PC-3 (cell line): Measurements from ENCODE around the gene LCORL. TPM values are rescaled to one million over a fixed set of nuclear protein-coding genes. Genes with fewer than 3 reads are reported as not detected.

Source experiments
- ATAC-seq: fragments of 200-7000 bp; cut with Tn5 transposase; 2 replicates; pipeline ENCODE4 v1.9.1; 2020; ENCODE audit warnings: mild to moderate bottlenecking, moderate library complexity
- BruUV-seq: library from RNA; stranded (reverse); fragments of 400-500 nt; replicated peaks from 2 replicates; lab custom pipeline; 2021; lab: Mats Ljungman, UMichigan
- CTCF ChIA-PET: fragments of 300-600 bp; sonication (Branson Sonifier 250); formaldehyde crosslinking; loops from one replicate; lab custom pipeline; 2022; ENCODE audit warnings: antibody characterized with exemption; lab: Charles Lee
- POLR2A ChIA-PET: fragments of 300-600 bp; sonication (Branson Sonifier 250); formaldehyde crosslinking; loops from one replicate; lab custom pipeline; 2022; ENCODE audit warnings: antibody characterized with exemption; ENCODE audit not compliant: unreplicated experiment; lab: Charles Lee
- DNase-seq: peaks from one replicate; pipeline ENCODE4 v3.0.0-alpha.2; 2015
- H2AFZ ChIP-seq: fragments of 300-600 bp; sonication (generic); 2 replicates; pipeline ENCODE4 v1.6.0; 2016; ENCODE audit warnings: antibody characterized with exemption, low read length
- H3F3A ChIP-seq: fragments of 300-600 bp; sonication (generic); one replicate; pipeline ENCODE4 v1.6.0; 2017; ENCODE audit warnings: antibody characterized with exemption, low read length, control low read depth, mild to moderate bottlenecking; ENCODE audit not compliant: unreplicated experiment
- H3K27ac ChIP-seq: fragments of 300-600 bp; sonication (generic); 2 replicates; pipeline ENCODE4 v1.5.1; 2016; ENCODE audit warnings: mild to moderate bottlenecking, low read length
- H3K27me3 ChIP-seq: fragments of 300-600 bp; sonication (generic); 2 replicates; pipeline ENCODE4 v1.6.1; 2016; ENCODE audit warnings: low read length, mixed read lengths
- H3K36me3 ChIP-seq: fragments of 300-600 bp; sonication (generic); 2 replicates; pipeline ENCODE4 v1.6.1; 2016; ENCODE audit warnings: low read depth, mixed run types, low read length, mixed read lengths
- H3K4me1 ChIP-seq: fragments of 300-600 bp; sonication (generic); 2 replicates; pipeline ENCODE4 v1.5.1; 2016; ENCODE audit warnings: low read length; ENCODE audit not compliant: insufficient read depth
- H3K4me2 ChIP-seq: fragments of 300-600 bp; sonication (generic); 2 replicates; pipeline ENCODE4 v1.6.0; 2016; ENCODE audit warnings: low read length
- H3K4me3 ChIP-seq: fragments of 300-600 bp; sonication (generic); 2 replicates; pipeline ENCODE4 v1.5.1; 2016; ENCODE audit warnings: mild to moderate bottlenecking, low read length, mixed read lengths
- H3K79me2 ChIP-seq: fragments of 300-600 bp; sonication (generic); 2 replicates; pipeline ENCODE4 v1.6.1; 2017; ENCODE audit warnings: low read length, mixed read lengths
- H3K9ac ChIP-seq: fragments of 300-600 bp; sonication (generic); 2 replicates; pipeline ENCODE4 v1.6.0; 2016; ENCODE audit warnings: mild to moderate bottlenecking, low read length
- H3K9me2 ChIP-seq: fragments of 300-600 bp; sonication (generic); replicated peaks from 2 replicates; pipeline ENCODE4 v1.6.1; 2016; ENCODE audit warnings: mixed run types, low read length, mixed read lengths
- H3K9me3 ChIP-seq: fragments of 300-600 bp; sonication (generic); 2 replicates; pipeline ENCODE4 v1.6.1; 2016; ENCODE audit warnings: low read length, mixed read lengths
- H4K20me1 ChIP-seq: fragments of 300-600 bp; sonication (generic); 2 replicates; pipeline ENCODE4 v1.6.1; 2016; ENCODE audit warnings: low read length, mixed read lengths
- EZH2 ChIP-seq: fragments of 300-600 bp; sonication (generic); IDR thresholded peaks from one replicate; pipeline ENCODE4 v1.6.1; 2017; ENCODE audit warnings: antibody characterized with exemption, mild to moderate bottlenecking, low read length; ENCODE audit not compliant: unreplicated experiment
- EZH2phosphoT487 ChIP-seq: fragments of 300-600 bp; sonication (generic); IDR thresholded peaks from 2 replicates; pipeline ENCODE4 v1.6.1; 2018; ENCODE audit warnings: mild to moderate bottlenecking, antibody characterized with exemption, low read length, borderline replicate concordance
- intact Hi-C: fragments of 100-400 bp; cut with micrococcal nuclease; formaldehyde crosslinking; loops from 2 replicates; pipeline ENCODE4 v1.9.0; 2023
- total RNA-seq: library from RNA; depleted of rRNA; stranded (reverse); fragments of >200 nt; gene quantifications from 2 replicates; pipeline ENCODE4 v1.2.3, GENCODE V29; 2014
- TF ChIP-seq, protein P1 (sequence below): fragments of 300-600 bp; sonication (generic); conservative IDR thresholded peaks from 2 replicates; pipeline ENCODE4 v1.5.1; 2017; ENCODE audit warnings: antibody characterized with exemption, low read depth, mild to moderate bottlenecking, low read length

The LCORL gene
- total RNA-seq, 1 experiment from 2014 or later, result 2.9 TPM

DNA sequence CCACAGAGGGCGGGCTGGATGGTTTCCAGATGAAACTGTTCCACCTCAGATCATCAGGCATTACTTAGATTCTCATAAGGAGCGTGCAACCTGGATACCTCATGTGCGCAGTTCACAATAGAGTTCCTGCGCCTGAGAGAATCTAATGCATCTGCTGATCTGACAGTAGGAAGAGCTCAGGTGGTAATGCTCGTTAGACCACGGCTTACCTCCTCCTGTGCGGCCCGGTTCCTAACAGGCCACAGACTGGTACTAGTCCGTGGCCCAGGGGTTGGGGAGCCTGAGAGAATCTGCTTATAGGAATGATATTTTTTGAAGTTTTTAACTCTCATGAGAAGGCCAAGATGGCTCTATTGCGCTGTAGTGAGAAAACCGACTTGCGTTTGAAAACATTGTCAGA is 205.4 kb downstream of the LCORL start:
- Histone ChIP-seq H3K9me2 (no peaks in the 10 kb centered on the region), H3K36me3 (peaks cover 32% of the 10 kb centered on the region), H3K27ac (no peak overlapping the region), H3K4me1 (peaks cover 8% of the 10 kb centered on the region; the same call in 1 of the 2 replicates), H3K27me3 (no peaks in the 10 kb centered on the region), H2AFZ (no peak overlapping the region), H3F3A (no peaks in the 10 kb centered on the region), H3K9ac (no peak overlapping the region), H4K20me1 (no peaks in the 10 kb centered on the region), H3K79me2 (peaks cover 74% of the 10 kb centered on the region), H3K4me3 (no peak overlapping the region), H3K9me3 (no peaks in the 10 kb centered on the region), H3K4me2 (no peak overlapping the region)
- BruUV-seq, result no TSS peak
- DNase-seq (no peak), ATAC-seq (no peak)
- POLR2A ChIA-PET, result no interaction called here
- TF ChIP-seq EZH2phosphoT487 (no peak), EZH2 (no peak)
- TF ChIP-seq, protein P1, sequence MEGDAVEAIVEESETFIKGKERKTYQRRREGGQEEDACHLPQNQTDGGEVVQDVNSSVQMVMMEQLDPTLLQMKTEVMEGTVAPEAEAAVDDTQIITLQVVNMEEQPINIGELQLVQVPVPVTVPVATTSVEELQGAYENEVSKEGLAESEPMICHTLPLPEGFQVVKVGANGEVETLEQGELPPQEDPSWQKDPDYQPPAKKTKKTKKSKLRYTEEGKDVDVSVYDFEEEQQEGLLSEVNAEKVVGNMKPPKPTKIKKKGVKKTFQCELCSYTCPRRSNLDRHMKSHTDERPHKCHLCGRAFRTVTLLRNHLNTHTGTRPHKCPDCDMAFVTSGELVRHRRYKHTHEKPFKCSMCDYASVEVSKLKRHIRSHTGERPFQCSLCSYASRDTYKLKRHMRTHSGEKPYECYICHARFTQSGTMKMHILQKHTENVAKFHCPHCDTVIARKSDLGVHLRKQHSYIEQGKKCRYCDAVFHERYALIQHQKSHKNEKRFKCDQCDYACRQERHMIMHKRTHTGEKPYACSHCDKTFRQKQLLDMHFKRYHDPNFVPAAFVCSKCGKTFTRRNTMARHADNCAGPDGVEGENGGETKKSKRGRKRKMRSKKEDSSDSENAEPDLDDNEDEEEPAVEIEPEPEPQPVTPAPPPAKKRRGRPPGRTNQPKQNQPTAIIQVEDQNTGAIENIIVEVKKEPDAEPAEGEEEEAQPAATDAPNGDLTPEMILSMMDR, result no peak
- intact Hi-C loops, result loop anchor here (2.0 to 10.0 kb wide), 3 partner anchors 116 to 205 kb away; partner anchors contain the start of gene LCORL
- CTCF ChIA-PET, result interaction anchor here (0.6 to 1.3 kb wide), 2 partner anchors 267 to 1029 kb away, joined by 3 read pairs; no protein-coding TSS in a partner anchor

- Histone ChIP-seq H3K9ac (no peak overlapping the region), H3K9me2 (no peaks in the 10 kb centered on the region), H3F3A (no peaks in the 10 kb centered on the region), H4K20me1 (peaks cover 11% of the 10 kb centered on the region; the same call in 1 of the 2 replicates), H3K4me2 (0 out of 2 replicates have a peak overlapping the region, but pooled peaks have one; percentile 11), H3K4me3 (no peak overlapping the region), H3K27me3 (no peaks in the 10 kb centered on the region), H3K27ac (no peak overlapping the region), H2AFZ (no peak overlapping the region), H3K4me1 (peaks cover 8% of the 10 kb centered on the region; the same call in 1 of the 2 replicates), H3K79me2 (peaks cover 93% of the 10 kb centered on the region), H3K9me3 (no peaks in the 10 kb centered on the region), H3K36me3 (peaks cover 29% of the 10 kb centered on the region)
- no peak for ATAC-seq
- no peak for TF ChIP-seq EZH2
- TF ChIP-seq, protein P1, result no peak
- no peak for TF ChIP-seq EZH2phosphoT487
- ChIA-PET POLR2A (no interaction called here), CTCF (no interaction called here)
- BruUV-seq, result no TSS peak
- intact Hi-C loops, result loop anchor here (10.0 kb wide), 1 partner anchor 181 kb away; no protein-coding TSS in a partner anchor
- DNase-seq, result peak; percentile 7
These were observed 207.4 kb downstream of the LCORL start for GRCh38 chr4:17814140-17814539.

GRCh38 chr4:17812801-17813200 is 208.8 kb downstream of the LCORL start:
- POLR2A ChIA-PET, result no interaction called here
- BruUV-seq, result no TSS peak
- H3F3A ChIP-seq, result no peaks in the 10 kb centered on the region
- peaks cover 13% of the 10 kb centered on the region for H3K4me1 ChIP-seq
- H4K20me1 ChIP-seq, result peaks cover 18% of the 10 kb centered on the region; the same call in 1 of the 2 replicates
- no peaks in the 10 kb centered on the region for H3K27me3 ChIP-seq
- ATAC-seq (no peak), DNase-seq (no peak)
- H3K4me2 ChIP-seq, result peak overlapping the region; percentile 87
- H3K4me3 ChIP-seq, result peak overlapping the region; percentile 99
- intact Hi-C loops, result loop anchor here (1.0 to 10.0 kb wide), 2 partner anchors 182 to 208 kb away; partner anchors contain the start of gene LCORL
- TF ChIP-seq, protein P1, result no peak
- TF ChIP-seq EZH2phosphoT487, result no peak
- TF ChIP-seq EZH2, result no peak
- H3K79me2 ChIP-seq, result peaks cover 95% of the 10 kb centered on the region
- H3K36me3 ChIP-seq, result peaks cover 23% of the 10 kb centered on the region
- CTCF ChIA-PET, result no interaction called here
- no peaks in the 10 kb centered on the region for H3K9me3 ChIP-seq
- H3K9ac ChIP-seq, result peak overlapping the region; percentile 99
- no peaks in the 10 kb centered on the region for H3K9me2 ChIP-seq
- H3K27ac ChIP-seq, result no peak overlapping the region
- no peak overlapping the region for H2AFZ ChIP-seq
